Measurements from ENCODE around the gene TYRP1. TPM values are rescaled to one million over a fixed set of nuclear protein-coding genes. Genes with fewer than 3 reads are reported as not detected.

Gene TYRP1
- total and polyA plus RNA-seq, 9 donors, result 0.02 to 0.22 TPM; not detected in 7

DNA sequence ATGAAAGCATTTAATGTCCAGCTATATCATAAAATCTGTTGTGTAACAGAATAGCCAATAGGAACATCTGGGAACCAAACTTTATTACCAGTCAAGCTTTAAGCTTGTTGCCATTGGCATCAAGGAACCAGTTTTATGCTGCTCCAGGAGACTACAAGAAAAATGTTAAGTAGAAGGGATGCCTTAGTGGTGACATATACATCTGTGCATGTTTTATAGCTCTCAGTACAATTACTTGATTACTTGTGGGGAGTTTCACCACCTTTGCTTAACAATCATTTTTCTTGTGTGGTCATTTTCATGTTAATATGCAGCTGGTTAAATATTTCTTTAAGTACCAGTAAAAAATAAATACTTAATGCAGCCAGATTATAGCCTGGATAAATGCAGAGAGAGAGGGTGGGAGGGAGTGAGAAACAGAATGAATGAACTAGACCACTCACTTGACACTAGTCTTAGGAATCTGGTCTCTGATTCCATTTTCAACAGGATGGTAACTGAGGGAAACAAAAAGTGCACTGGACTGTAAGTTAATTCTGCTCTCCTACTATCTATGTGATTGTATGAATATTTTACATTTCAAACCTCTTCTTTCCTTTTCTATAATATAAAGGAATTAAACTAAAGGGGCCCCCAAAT, 45.9 kb downstream of the TYRP1 start:
- DNase-seq, result no peak
- Histone ChIP-seq H3K36me3 (no peaks in the 10 kb centered on the region), H3K4me3 (no peak overlapping the region), H3K27ac (no peak overlapping the region), H3K27me3 (no peaks in the 10 kb centered on the region), H3K9me3 (no peaks in the 10 kb centered on the region), H3K4me1 (ENCODE audit: insufficient read depth) (no peaks in the 10 kb centered on the region)
- TF ChIP-seq EP300 (IDR thresholded peaks at IDR 0.05), result no peak
- intact Hi-C loops (cut with DNase I), result no loop called here

DNA sequence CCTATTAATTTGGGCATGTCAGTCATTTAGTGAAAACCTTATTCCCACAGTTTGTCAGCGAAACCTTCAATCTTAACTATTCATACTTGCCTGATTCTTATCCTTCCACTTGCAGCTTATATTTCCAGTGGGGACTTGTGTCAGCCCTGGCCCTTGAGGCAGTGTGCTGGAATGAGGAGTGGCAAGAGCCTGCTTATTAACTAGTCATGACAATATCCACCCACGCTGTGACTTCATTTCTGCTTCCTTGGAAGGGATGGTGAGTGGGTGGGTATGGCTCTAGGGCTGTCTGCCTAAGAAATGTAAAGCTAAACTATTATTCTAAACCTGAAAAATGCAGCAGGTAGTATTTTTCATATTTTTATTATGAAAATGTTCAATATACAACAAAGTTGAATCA, 47.7 kb downstream of the TYRP1 start:
- no peak for DNase-seq
- H3K9me3 ChIP-seq, result no peaks in the 10 kb centered on the region
- TF ChIP-seq POLR2A (IDR thresholded peaks at IDR 0.05), result no peak
- TF ChIP-seq EP300 (IDR thresholded peaks at IDR 0.05), result no peak
- TF ChIP-seq, protein P1, sequence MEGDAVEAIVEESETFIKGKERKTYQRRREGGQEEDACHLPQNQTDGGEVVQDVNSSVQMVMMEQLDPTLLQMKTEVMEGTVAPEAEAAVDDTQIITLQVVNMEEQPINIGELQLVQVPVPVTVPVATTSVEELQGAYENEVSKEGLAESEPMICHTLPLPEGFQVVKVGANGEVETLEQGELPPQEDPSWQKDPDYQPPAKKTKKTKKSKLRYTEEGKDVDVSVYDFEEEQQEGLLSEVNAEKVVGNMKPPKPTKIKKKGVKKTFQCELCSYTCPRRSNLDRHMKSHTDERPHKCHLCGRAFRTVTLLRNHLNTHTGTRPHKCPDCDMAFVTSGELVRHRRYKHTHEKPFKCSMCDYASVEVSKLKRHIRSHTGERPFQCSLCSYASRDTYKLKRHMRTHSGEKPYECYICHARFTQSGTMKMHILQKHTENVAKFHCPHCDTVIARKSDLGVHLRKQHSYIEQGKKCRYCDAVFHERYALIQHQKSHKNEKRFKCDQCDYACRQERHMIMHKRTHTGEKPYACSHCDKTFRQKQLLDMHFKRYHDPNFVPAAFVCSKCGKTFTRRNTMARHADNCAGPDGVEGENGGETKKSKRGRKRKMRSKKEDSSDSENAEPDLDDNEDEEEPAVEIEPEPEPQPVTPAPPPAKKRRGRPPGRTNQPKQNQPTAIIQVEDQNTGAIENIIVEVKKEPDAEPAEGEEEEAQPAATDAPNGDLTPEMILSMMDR (IDR thresholded peaks at IDR 0.05), result no peak
- H3K36me3 ChIP-seq, result no peaks in the 10 kb centered on the region
- 88 to 95% (median 93%) methylated on average over 2 of the region's 2 CpGs for WGBS, 3 donors
- intact Hi-C loops (cut with DNase I), result no loop called here
- no peaks in the 10 kb centered on the region for H3K4me1 ChIP-seq (ENCODE audit: insufficient read depth)
- no peak overlapping the region for H3K27ac ChIP-seq
- H3K27me3 ChIP-seq, result no peaks in the 10 kb centered on the region
- no peak overlapping the region for H3K4me3 ChIP-seq

DNA sequence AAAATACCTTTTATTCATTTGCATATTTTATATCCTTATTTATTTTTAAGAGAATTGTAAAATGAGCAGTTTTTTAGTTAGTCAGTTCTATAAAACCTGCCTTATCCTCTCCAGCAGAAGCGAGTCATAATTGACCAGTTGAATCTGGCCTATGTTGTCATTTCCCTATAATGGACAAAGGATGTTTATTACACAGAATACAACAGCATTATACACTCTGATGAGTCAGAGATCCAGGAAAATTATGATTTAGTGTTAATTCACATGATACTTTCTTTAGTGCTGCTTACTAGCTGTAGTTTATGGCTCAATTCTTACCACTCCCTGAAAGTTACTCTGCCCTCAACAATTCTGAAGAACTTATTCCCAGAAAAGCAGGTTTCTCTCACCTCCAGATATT, 54.8 kb downstream of the TYRP1 start:
- intact Hi-C loops (cut with DNase I), result no loop called here
- TF ChIP-seq EP300 (IDR thresholded peaks at IDR 0.05), result no peak
- TF ChIP-seq POLR2A (IDR thresholded peaks at IDR 0.05), result no peak
- TF ChIP-seq, protein P1 (IDR thresholded peaks at IDR 0.05), result no peak
- DNase-seq, result no peak
- Histone ChIP-seq H3K9me3 (no peaks in the 10 kb centered on the region), H3K4me3 (no peak overlapping the region), H3K36me3 (no peaks in the 10 kb centered on the region), H3K27ac (no peak overlapping the region), H3K4me1 (ENCODE audit: insufficient read depth) (no peaks in the 10 kb centered on the region), H3K27me3 (no peaks in the 10 kb centered on the region)
- WGBS, 3 donors, result 79 to 90% (median 88%) methylated on average over 1 of the region's 1 CpG

DNA sequence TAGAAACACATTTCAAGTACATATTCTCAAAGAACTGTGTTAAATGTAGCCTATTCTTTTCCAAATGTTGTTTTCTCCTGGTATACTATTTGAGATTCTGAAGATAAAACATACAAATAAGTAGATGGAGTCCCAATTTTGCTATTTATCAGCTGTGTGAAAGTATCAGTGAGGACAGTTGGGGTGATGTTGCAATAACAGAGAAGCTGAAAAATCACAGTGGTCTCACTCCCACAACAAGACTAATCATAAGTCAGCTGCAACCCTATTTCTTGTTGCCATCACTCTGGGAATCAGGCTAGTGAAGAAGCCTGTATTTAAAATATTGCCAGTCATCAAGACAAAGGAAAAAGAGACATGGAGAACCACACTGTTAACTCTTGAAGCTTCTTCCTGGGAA, 55.8 kb downstream of the TYRP1 start:
- H3K9me3 ChIP-seq, result no peaks in the 10 kb centered on the region
- H3K36me3 ChIP-seq, result no peaks in the 10 kb centered on the region
- H3K4me1 ChIP-seq (ENCODE audit: insufficient read depth), result no peaks in the 10 kb centered on the region
- no peak for DNase-seq
- H3K4me3 ChIP-seq, result no peak overlapping the region
- TF ChIP-seq, protein P1 (IDR thresholded peaks at IDR 0.05), result no peak
- TF ChIP-seq POLR2A (IDR thresholded peaks at IDR 0.05), result no peak
- no peak overlapping the region for H3K27ac ChIP-seq
- intact Hi-C loops (cut with DNase I), result no loop called here
- H3K27me3 ChIP-seq, result no peaks in the 10 kb centered on the region

DNA sequence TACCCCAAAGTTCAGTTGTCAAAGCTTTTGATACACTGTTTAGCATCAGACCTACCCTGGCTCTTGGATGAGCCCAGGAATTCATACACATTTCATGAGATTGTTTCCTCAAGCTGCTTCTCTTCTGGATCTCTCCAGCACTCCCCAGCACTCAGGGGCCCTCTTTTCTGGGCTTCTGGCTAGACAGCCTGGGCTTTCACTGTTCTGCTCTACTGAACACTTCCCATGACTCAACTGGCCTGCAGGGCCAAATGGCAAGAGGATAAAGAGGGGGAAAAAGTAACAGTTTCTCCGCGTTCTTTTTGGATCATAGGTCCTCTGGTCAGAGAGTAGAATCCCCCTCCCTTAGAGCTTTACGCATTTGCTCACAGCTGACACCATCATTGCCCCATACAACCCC, 60.7 kb downstream of the TYRP1 start:
- Histone ChIP-seq H3K4me1 (ENCODE audit: insufficient read depth) (no peaks in the 10 kb centered on the region), H3K27me3 (no peaks in the 10 kb centered on the region), H3K4me3 (no peak overlapping the region), H3K27ac (no peak overlapping the region), H3K9me3 (no peaks in the 10 kb centered on the region), H3K36me3 (no peaks in the 10 kb centered on the region)
- no peak for DNase-seq
- no peak for TF ChIP-seq POLR2A (IDR thresholded peaks at IDR 0.05)
- TF ChIP-seq, protein P1 (IDR thresholded peaks at IDR 0.05), result no peak
- intact Hi-C loops (cut with DNase I), result no loop called here
- WGBS, 3 donors, result 48 to 56% (median 54%) methylated on average over 3 of the region's 3 CpGs

All from ovary (tissue), 9 donors.